BJ (cell line): ENCODE data around the gene CDC25A. TPM values are rescaled to one million over a fixed set of nuclear protein-coding genes. Genes with fewer than 3 reads are reported as not detected.
A peak's percentile ranks its signal among the peaks of the same experiment; 100 is the strongest.

Experiments
- CTCF ChIA-PET: fragments of 350-600 bp; formaldehyde crosslinking; extraction: SDS; loops from one replicate; lab custom pipeline; 2021; ENCODE audit warnings: antibody characterized with exemption, inconsistent platforms; lab: Yijun Ruan, JAX
- POLR2A ChIA-PET: fragments of 300-600 bp; sonication (Branson Sonifier 250); formaldehyde crosslinking; extraction: SDS; loops from one replicate; lab custom pipeline; 2021; ENCODE audit warnings: antibody characterized with exemption; lab: Charles Lee
- DNase-seq: peaks from one replicate; pipeline ENCODE4 v3.0.0-alpha.2; 2011; ENCODE audit warnings: low read depth
- H3K27me3 ChIP-seq: 2 replicates; pipeline ENCODE4 v1.6.0; 2011; ENCODE audit warnings: low read length; ENCODE audit not compliant: control insufficient read depth, insufficient read depth
- H3K36me3 ChIP-seq: 2 replicates; pipeline ENCODE4 v1.5.1; 2011; ENCODE audit warnings: low read length; ENCODE audit not compliant: control insufficient read depth, insufficient read depth
- H3K4me3 ChIP-seq: 2 replicates; pipeline ENCODE4 v1.5.1; 2011; ENCODE audit warnings: low read depth, mild to moderate bottlenecking, control low read depth, low read length
- polyA plus RNA-seq: library from polyadenylated mRNA; depleted of rRNA; stranded (reverse); fragments of >200 nt; gene quantifications from 2 replicates; pipeline ENCODE4 v1.2.3, GENCODE V29; 2011
- TF ChIP-seq, protein P1 (sequence below): IDR thresholded peaks from 2 replicates; pipeline ENCODE4 v1.5.1; 2011; ENCODE audit warnings: low read depth, mild to moderate bottlenecking, control low read depth, inconsistent platforms, low read length, moderate library complexity; ENCODE audit not compliant: insufficient read depth

CDC25A gene
- polyA plus RNA-seq, 1 experiment: 1.9 TPM

GRCh38 chr3:48180531-48181253 is 7.5 kb downstream of the CDC25A start:
- POLR2A ChIA-PET: no interaction called here
- TF ChIP-seq, protein P1, sequence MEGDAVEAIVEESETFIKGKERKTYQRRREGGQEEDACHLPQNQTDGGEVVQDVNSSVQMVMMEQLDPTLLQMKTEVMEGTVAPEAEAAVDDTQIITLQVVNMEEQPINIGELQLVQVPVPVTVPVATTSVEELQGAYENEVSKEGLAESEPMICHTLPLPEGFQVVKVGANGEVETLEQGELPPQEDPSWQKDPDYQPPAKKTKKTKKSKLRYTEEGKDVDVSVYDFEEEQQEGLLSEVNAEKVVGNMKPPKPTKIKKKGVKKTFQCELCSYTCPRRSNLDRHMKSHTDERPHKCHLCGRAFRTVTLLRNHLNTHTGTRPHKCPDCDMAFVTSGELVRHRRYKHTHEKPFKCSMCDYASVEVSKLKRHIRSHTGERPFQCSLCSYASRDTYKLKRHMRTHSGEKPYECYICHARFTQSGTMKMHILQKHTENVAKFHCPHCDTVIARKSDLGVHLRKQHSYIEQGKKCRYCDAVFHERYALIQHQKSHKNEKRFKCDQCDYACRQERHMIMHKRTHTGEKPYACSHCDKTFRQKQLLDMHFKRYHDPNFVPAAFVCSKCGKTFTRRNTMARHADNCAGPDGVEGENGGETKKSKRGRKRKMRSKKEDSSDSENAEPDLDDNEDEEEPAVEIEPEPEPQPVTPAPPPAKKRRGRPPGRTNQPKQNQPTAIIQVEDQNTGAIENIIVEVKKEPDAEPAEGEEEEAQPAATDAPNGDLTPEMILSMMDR: no peak
- Histone ChIP-seq H3K27me3 (no peaks in the 10 kb centered on the region), H3K36me3 (peaks cover 5% of the 10 kb centered on the region), H3K4me3 (no peak overlapping the region)
- DNase-seq: no peak
- CTCF ChIA-PET: interaction anchor here (0.9 kb wide), 1 partner anchor 13 kb away, joined by 3 read pairs; no protein-coding TSS in a partner anchor

GRCh38 chr3:48180021-48180420 is 8.2 kb downstream of the CDC25A start:
- DNase-seq: no peak
- H3K4me3 ChIP-seq: no peak overlapping the region
- ChIA-PET POLR2A (no interaction called here), CTCF (no interaction called here)
- TF ChIP-seq, protein P1: no peak
- peaks cover 5% of the 10 kb centered on the region for H3K36me3 ChIP-seq
- H3K27me3 ChIP-seq: no peaks in the 10 kb centered on the region

DNA sequence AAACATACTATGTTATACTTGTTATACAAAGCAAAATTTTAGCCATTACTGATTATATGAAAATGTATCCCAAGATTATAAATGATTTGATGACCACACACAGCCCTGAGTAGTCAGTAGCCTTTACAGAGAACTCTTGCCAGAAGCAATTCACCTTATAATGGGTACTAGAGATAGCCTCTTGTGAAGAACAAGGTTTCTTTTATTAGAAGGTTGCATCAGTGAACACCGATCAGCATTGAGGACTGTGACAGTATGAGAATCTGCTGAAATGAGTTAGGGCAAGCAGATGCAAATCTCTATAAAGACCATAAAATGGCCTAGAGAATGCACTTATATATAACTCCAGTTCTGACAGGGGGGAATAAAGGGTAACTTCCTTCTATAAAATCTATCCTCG is 10.1 kb downstream of the CDC25A start:
- Histone ChIP-seq H3K4me3 (no peak overlapping the region), H3K27me3 (no peaks in the 10 kb centered on the region), H3K36me3 (peaks cover 5% of the 10 kb centered on the region)
- TF ChIP-seq, protein P1: no peak
- POLR2A ChIA-PET: no interaction called here
- no peak for DNase-seq
- CTCF ChIA-PET: interaction anchor here (1.0 to 1.5 kb wide), 2 partner anchors 9 to 26 kb away, joined by 3 to 4 read pairs; no protein-coding TSS in a partner anchor

- TF ChIP-seq, protein P1: peak; percentile 84
- CTCF ChIA-PET: interaction anchor here (0.6 to 4.2 kb wide), 25 partner anchors 9 to 636 kb away, joined by 3 to 29 read pairs (median 4); partner anchors contain the start of gene CDC25A
- Histone ChIP-seq H3K27me3 (no peaks in the 10 kb centered on the region), H3K4me3 (no peak overlapping the region), H3K36me3 (no peaks in the 10 kb centered on the region; the same call in 1 of the 2 replicates)
- no peak for DNase-seq
- POLR2A ChIA-PET: interaction anchor here (0.6 kb wide), 1 partner anchor 40 kb away, joined by 19 read pairs; no protein-coding TSS in a partner anchor
These were observed 30.3 kb downstream of the CDC25A start for GRCh38 chr3:48157950-48158376.

- no peaks in the 10 kb centered on the region for H3K27me3 ChIP-seq
- CTCF ChIA-PET: interaction anchor here (0.6 to 4.2 kb wide), 21 partner anchors 9 to 636 kb away, joined by 3 to 29 read pairs (median 4); no protein-coding TSS in a partner anchor
- no peaks in the 10 kb centered on the region; the same call in 1 of the 2 replicates for H3K36me3 ChIP-seq
- no peak for DNase-seq
- POLR2A ChIA-PET: interaction anchor here (0.6 kb wide), 1 partner anchor 40 kb away, joined by 19 read pairs; no protein-coding TSS in a partner anchor
- H3K4me3 ChIP-seq: no peak overlapping the region
- TF ChIP-seq, protein P1: no peak
These were observed 30.9 kb downstream of the CDC25A start for GRCh38 chr3:48157202-48157840.
